Activated CD8-positive, alpha-beta memory T cell treated with anti-CD3 and anti-CD28 coated beads, Interleukin-2, amount 10 ng/mL, durations not matched to agents 7 days and 5 days (primary cell): ENCODE data around the gene MAD1L1. TPM values are rescaled to one million over a fixed set of nuclear protein-coding genes. Genes with fewer than 3 reads are reported as not detected.

ENCODE experiments used
- ATAC-seq: fragments of 150-1000 bp; cut with Tn5 transposase; one replicate; pipeline ENCODE4 v1.10.0; 2021; ENCODE audit warnings: moderate library complexity
- CTCF ChIA-PET: fragments of 350-600 bp; sonication (Branson Sonifier 250); formaldehyde crosslinking; loops from one replicate; lab custom pipeline; 2021; ENCODE audit warnings: antibody characterized with exemption; lab: Charles Lee
- DNase-seq: peaks from one replicate; pipeline ENCODE4 v3.0.0-alpha.2; 2020
- H3K27ac Mint-ChIP-seq: one replicate; pipeline ENCODE4 v1.8.0; 2021; ENCODE audit warnings: mild to moderate bottlenecking, mixed read lengths
- H3K27me3 Mint-ChIP-seq: one replicate; pipeline ENCODE4 v1.8.0; 2021; ENCODE audit warnings: mixed read lengths
- H3K36me3 Mint-ChIP-seq: one replicate; pipeline ENCODE4 v1.8.0; 2021; ENCODE audit warnings: mild to moderate bottlenecking, mixed read lengths
- H3K4me1 Mint-ChIP-seq: one replicate; pipeline ENCODE4 v1.8.0; 2021; ENCODE audit warnings: mixed read lengths
- H3K4me3 Mint-ChIP-seq: one replicate; pipeline ENCODE4 v1.8.0; 2021; ENCODE audit warnings: mild to moderate bottlenecking, moderate library complexity, mixed read lengths
- H3K9me3 Mint-ChIP-seq: one replicate; pipeline ENCODE4 v1.8.0; 2022; ENCODE audit warnings: low read depth, mixed read lengths
- total RNA-seq, 2 experiments: library from RNA; stranded (reverse); gene quantifications; one replicate each; pipeline ENCODE4 v1.2.3, GENCODE V29; 2021

The MAD1L1 gene
- total RNA-seq, 2 experiments from 2014 or later = 60.0 to 97.7 TPM

DNA sequence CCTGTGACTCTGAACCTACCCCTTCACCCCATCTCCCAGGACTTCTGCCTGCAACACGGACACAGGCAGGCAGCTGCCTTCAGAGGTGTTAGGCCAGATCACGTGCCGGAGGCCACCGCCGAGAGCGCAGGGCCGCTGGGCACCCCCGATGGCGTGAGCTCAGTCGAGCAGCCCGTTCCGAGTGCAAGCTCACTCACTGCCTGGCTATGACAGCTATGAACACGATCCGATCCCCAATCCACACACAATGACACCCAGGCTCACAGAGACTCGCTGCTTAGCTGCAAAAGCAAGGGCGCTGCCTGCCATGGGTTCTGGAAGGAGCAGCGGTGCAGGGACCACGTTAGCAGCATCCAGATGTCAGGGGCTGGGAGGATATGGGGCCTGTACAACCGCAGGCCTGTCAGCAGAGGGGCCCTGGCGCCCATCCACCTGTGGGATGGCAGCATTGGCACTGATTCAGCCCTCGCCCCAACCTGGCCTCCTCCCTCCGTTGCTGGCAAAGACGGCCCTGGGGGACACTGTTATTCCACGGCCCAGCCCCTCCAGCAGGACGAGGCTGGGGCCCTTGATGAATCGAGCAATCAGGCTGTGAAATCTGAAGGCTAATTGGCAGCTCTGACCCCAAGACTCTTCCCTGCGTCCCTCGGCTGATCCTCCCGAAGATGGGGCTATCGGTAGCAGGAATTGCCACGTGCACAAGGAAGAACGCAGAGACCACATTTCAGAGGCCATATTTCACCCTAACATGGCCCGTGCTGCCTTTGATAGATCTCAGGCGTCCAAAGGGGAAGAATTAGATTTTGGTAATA is 332.6 kb downstream of the MAD1L1 start:
- Mint-ChIP-seq H3K27me3 (no peaks in the 10 kb centered on the region), H3K27ac (no peak overlapping the region), H3K4me1 (no peaks in the 10 kb centered on the region), H3K36me3 (no peaks in the 10 kb centered on the region), H3K4me3 (no peak overlapping the region), H3K9me3 (no peaks in the 10 kb centered on the region)
- ATAC-seq = no peak
- DNase-seq = no peak
- CTCF ChIA-PET = no interaction called here

DNA sequence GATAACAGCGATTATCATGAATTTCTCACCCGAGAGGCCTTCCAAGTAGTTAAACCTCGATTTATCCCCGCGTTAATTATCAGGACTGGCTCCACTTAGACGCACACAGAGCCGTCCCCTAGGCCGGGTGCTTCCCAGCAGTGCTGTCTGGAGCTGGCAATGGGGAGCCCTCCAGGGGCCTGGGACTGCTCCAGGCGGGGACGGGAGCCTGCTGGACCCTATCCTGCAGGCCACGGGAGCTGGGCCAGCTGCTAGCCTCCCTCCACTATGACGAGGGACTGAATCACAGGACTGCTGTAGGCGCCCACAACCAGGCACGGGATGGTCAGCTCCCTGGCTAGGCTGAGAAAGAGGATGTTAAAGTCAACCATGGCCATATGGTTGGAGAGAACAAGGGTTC is 333.5 kb downstream of the MAD1L1 start:
- H3K4me1 Mint-ChIP-seq = no peaks in the 10 kb centered on the region
- H3K27me3 Mint-ChIP-seq = no peaks in the 10 kb centered on the region
- H3K36me3 Mint-ChIP-seq = no peaks in the 10 kb centered on the region
- no peaks in the 10 kb centered on the region for H3K9me3 Mint-ChIP-seq
- no peak overlapping the region for H3K27ac Mint-ChIP-seq
- DNase-seq (no peak), ATAC-seq (no peak)
- H3K4me3 Mint-ChIP-seq = no peak overlapping the region
- CTCF ChIA-PET = no interaction called here

GRCh38 chr7:1898628-1899185 is 334.0 kb downstream of the MAD1L1 start:
- Mint-ChIP-seq H3K27me3 (no peaks in the 10 kb centered on the region), H3K4me1 (no peaks in the 10 kb centered on the region), H3K4me3 (no peak overlapping the region), H3K9me3 (no peaks in the 10 kb centered on the region), H3K27ac (no peak overlapping the region), H3K36me3 (no peaks in the 10 kb centered on the region)
- ATAC-seq = no peak
- CTCF ChIA-PET = no interaction called here
- DNase-seq = no peak

GRCh38 chr7:1897861-1898627 is 334.7 kb downstream of the MAD1L1 start:
- Mint-ChIP-seq H3K4me1 (no peaks in the 10 kb centered on the region), H3K4me3 (no peak overlapping the region), H3K27ac (no peak overlapping the region), H3K27me3 (no peaks in the 10 kb centered on the region), H3K9me3 (no peaks in the 10 kb centered on the region), H3K36me3 (no peaks in the 10 kb centered on the region)
- DNase-seq (no peak), ATAC-seq (no peak)
- CTCF ChIA-PET = no interaction called here

GRCh38 chr7:1897076-1897860 is 335.5 kb downstream of the MAD1L1 start:
- no peaks in the 10 kb centered on the region for H3K9me3 Mint-ChIP-seq
- DNase-seq (no peak), ATAC-seq (no peak)
- CTCF ChIA-PET = no interaction called here
- H3K4me1 Mint-ChIP-seq = no peaks in the 10 kb centered on the region
- H3K27ac Mint-ChIP-seq = no peak overlapping the region
- H3K4me3 Mint-ChIP-seq = no peak overlapping the region
- H3K36me3 Mint-ChIP-seq = no peaks in the 10 kb centered on the region
- H3K27me3 Mint-ChIP-seq = no peaks in the 10 kb centered on the region

- CTCF ChIA-PET = no interaction called here
- no peak for ATAC-seq
Observed at GRCh38 chr7:1895664-1896515, 336.9 kb downstream of the MAD1L1 start.

GRCh38 chr7:1894906-1895663 is 337.7 kb downstream of the MAD1L1 start:
- no peak for DNase-seq
- no peak for ATAC-seq
- Mint-ChIP-seq H3K27ac (no peak overlapping the region), H3K4me3 (no peak overlapping the region), H3K4me1 (peaks cover 2% of the 10 kb centered on the region), H3K9me3 (no peaks in the 10 kb centered on the region), H3K27me3 (no peaks in the 10 kb centered on the region), H3K36me3 (no peaks in the 10 kb centered on the region)
- CTCF ChIA-PET = no interaction called here

More at GRCh38 chr7:1895664-1896515, 336.9 kb downstream of the MAD1L1 start:
- Mint-ChIP-seq H3K36me3 (no peaks in the 10 kb centered on the region), H3K27me3 (no peaks in the 10 kb centered on the region), H3K4me3 (no peak overlapping the region), H3K27ac (no peak overlapping the region), H3K4me1 (no peaks in the 10 kb centered on the region), H3K9me3 (no peaks in the 10 kb centered on the region)
- DNase-seq = no peak

DNA sequence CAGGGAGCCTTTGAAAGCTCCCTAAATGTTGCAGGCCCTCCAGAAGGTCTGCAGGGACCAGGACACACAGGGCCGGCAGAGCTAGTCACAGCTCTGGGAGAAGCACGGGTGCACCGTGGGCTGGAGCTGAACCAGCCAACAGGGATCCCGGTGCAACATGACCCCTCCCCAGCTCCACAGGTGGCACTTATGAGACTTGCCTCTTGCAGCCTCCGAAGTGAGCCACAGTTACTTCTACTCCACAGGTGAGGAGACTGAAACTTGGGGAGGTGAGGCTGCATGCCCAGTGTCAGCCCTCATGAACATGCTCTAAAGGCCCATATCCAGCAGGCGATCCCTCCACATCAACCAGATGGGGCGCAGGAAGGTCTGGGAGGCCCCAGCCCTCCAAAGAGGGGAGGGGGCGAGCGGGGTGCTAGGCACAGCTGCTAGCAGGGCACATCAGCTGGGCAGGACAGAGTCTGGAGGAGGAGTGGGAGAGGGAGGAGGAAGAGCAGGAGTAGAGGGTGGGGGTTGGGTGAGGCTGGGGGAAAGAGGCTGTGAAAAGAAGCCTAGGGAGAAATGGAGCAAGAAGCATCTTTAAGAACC is 338.3 kb downstream of the MAD1L1 start:
- CTCF ChIA-PET = no interaction called here
- DNase-seq (no peak), ATAC-seq (no peak)
- H3K27me3 Mint-ChIP-seq = no peaks in the 10 kb centered on the region
- H3K36me3 Mint-ChIP-seq = no peaks in the 10 kb centered on the region
- H3K9me3 Mint-ChIP-seq = no peaks in the 10 kb centered on the region
- no peak overlapping the region for H3K4me3 Mint-ChIP-seq
- H3K4me1 Mint-ChIP-seq = peaks cover 9% of the 10 kb centered on the region
- no peak overlapping the region for H3K27ac Mint-ChIP-seq

- H3K9me3 Mint-ChIP-seq = peaks cover 2% of the 10 kb centered on the region
- no peaks in the 10 kb centered on the region for H3K27me3 Mint-ChIP-seq
- CTCF ChIA-PET = no interaction called here
- peaks cover 5% of the 10 kb centered on the region for H3K36me3 Mint-ChIP-seq
- peaks cover 16% of the 10 kb centered on the region for H3K4me1 Mint-ChIP-seq
- no peak overlapping the region for H3K4me3 Mint-ChIP-seq
- no peak for DNase-seq
- ATAC-seq = no peak
- H3K27ac Mint-ChIP-seq = no peak overlapping the region
Observed at GRCh38 chr7:1893451-1893850, 339.3 kb downstream of the MAD1L1 start.

GRCh38 chr7:1893036-1893435 is 339.7 kb downstream of the MAD1L1 start:
- Mint-ChIP-seq H3K27me3 (no peaks in the 10 kb centered on the region), H3K4me3 (no peak overlapping the region), H3K4me1 (peaks cover 20% of the 10 kb centered on the region), H3K9me3 (peaks cover 6% of the 10 kb centered on the region), H3K36me3 (peaks cover 9% of the 10 kb centered on the region), H3K27ac (no peak overlapping the region)
- ATAC-seq (no peak), DNase-seq (no peak)
- CTCF ChIA-PET = no interaction called here

- DNase-seq (no peak), ATAC-seq (no peak)
- Mint-ChIP-seq H3K36me3 (peaks cover 17% of the 10 kb centered on the region), H3K4me1 (peaks cover 27% of the 10 kb centered on the region), H3K4me3 (no peak overlapping the region), H3K27ac (no peak overlapping the region), H3K9me3 (peaks cover 13% of the 10 kb centered on the region), H3K27me3 (no peaks in the 10 kb centered on the region)
- CTCF ChIA-PET = no interaction called here
Observed at GRCh38 chr7:1892011-1892965, 340.5 kb downstream of the MAD1L1 start.
